GM12878 (cell line): ENCODE measurements around the gene MYO1D. TPM values are rescaled to one million over a fixed set of nuclear protein-coding genes. Genes with fewer than 3 reads are reported as not detected.

Source experiments
- BACH1 ChIP-seq: fragments of 450-650 bp; IDR thresholded peaks from 2 replicates; pipeline ENCODE4 v1.6.1; 2017; ENCODE audit warnings: mild to moderate bottlenecking, borderline replicate concordance
- BRCA1 ChIP-seq: IDR thresholded peaks from 2 replicates; pipeline ENCODE4 v1.6.1; 2011; ENCODE audit warnings: low read depth, low read length, improper control_type of control experiment
- CBFB ChIP-seq: IDR thresholded peaks from 2 replicates; pipeline ENCODE4 v1.6.1; 2016; ENCODE audit warnings: antibody characterized with exemption, low read depth
- DPF2 ChIP-seq: fragments of 450-650 bp; IDR thresholded peaks from 2 replicates; pipeline ENCODE4 v1.6.1; 2017; ENCODE audit warnings: mild to moderate bottlenecking
- ETV6 ChIP-seq, 2 experiments: fragments of 450-650 bp in 1 of 2; IDR thresholded peaks in 1 of 2; conservative IDR thresholded peaks in 1 of 2; 2 replicates each; pipeline ENCODE4 v1.6.1; 2014; ENCODE audit warnings: antibody characterized with exemption in 1 of 2, borderline replicate concordance in 1 of 2, low read depth in 1 of 2, mild to moderate bottlenecking in 1 of 2, moderate library complexity in 1 of 2
- HDAC2 ChIP-seq: fragments of 200-600 bp; sonication (generic); IDR thresholded peaks from 2 replicates; pipeline ENCODE4 v1.6.1; 2017
- MXI1 ChIP-seq: fragments of 150-350 bp; IDR thresholded peaks from 2 replicates; pipeline ENCODE4 v1.6.1; 2011; ENCODE audit warnings: low read depth, mild to moderate bottlenecking, inconsistent platforms, low read length, improper control_type of control experiment
- MYB ChIP-seq: fragments of 150-350 bp; IDR thresholded peaks from 2 replicates; pipeline ENCODE4 v1.6.1; 2014; ENCODE audit warnings: mild to moderate bottlenecking, low read depth, low read length, borderline replicate concordance
- NFIC ChIP-seq: IDR thresholded peaks from 2 replicates; pipeline ENCODE4 v1.6.1; 2012; ENCODE audit warnings: low read depth, mild to moderate bottlenecking, inconsistent platforms, low read length, moderate library complexity
- NFXL1 ChIP-seq: fragments of 450-650 bp; IDR thresholded peaks from 2 replicates; pipeline ENCODE4 v1.6.1; 2017; ENCODE audit warnings: antibody characterized with exemption, mild to moderate bottlenecking, borderline replicate concordance
- NFYA ChIP-seq: IDR thresholded peaks from 2 replicates; pipeline ENCODE4 v1.6.1; 2011; ENCODE audit warnings: low read depth, mild to moderate bottlenecking, low read length, improper control_type of control experiment, borderline replicate concordance
- NR2C1 ChIP-seq: fragments of 450-650 bp; IDR thresholded peaks from 2 replicates; pipeline ENCODE4 v1.6.1; 2017; ENCODE audit warnings: antibody characterized with exemption, mild to moderate bottlenecking, moderate library complexity
- PAX8 ChIP-seq: fragments of 450-650 bp; IDR thresholded peaks from 2 replicates; pipeline ENCODE4 v1.6.1; 2017; ENCODE audit warnings: mild to moderate bottlenecking, moderate library complexity
- POU2F2 ChIP-seq: IDR thresholded peaks from 3 replicates; pipeline ENCODE4 v1.6.1; 2011; ENCODE audit warnings: low read depth, mild to moderate bottlenecking, low read length, borderline replicate concordance
- SMAD5 ChIP-seq: IDR thresholded peaks from 2 replicates; pipeline ENCODE4 v1.6.1; 2016; ENCODE audit warnings: antibody characterized with exemption, low read depth
- SP1 ChIP-seq: IDR thresholded peaks from one replicate; pipeline ENCODE4 v1.6.1; 2011; ENCODE audit warnings: low read depth, low read length
- TAF1 ChIP-seq: IDR thresholded peaks from 2 replicates; pipeline ENCODE4 v1.6.1; 2011; ENCODE audit warnings: mild to moderate bottlenecking, low read depth, low read length, borderline replicate concordance
- YY1 ChIP-seq: IDR thresholded peaks from 2 replicates; pipeline ENCODE4 v1.6.1; 2011; ENCODE audit warnings: low read depth, mild to moderate bottlenecking, low read length
- ZNF207 ChIP-seq: fragments of 450-650 bp; IDR thresholded peaks from 2 replicates; pipeline ENCODE4 v1.6.1; 2014; ENCODE audit warnings: antibody characterized with exemption, mild to moderate bottlenecking, borderline replicate concordance
- ZZZ3 ChIP-seq: IDR thresholded peaks from 2 replicates; pipeline ENCODE4 v1.6.1; 2011; ENCODE audit warnings: low read depth; ENCODE audit not compliant: control insufficient read depth, insufficient read length
- polyA plus RNA-seq, 11 experiments: library from polyadenylated mRNA; depleted of rRNA in 4 of 11; unstranded in 6 of 11; stranded (reverse) in 5 of 11; fragments of >200 nt; fragmentation: Nextera tagmentation in 4 of 11; fragmentation: Illumina TruSeq in 1 of 11; extraction: Ambion mirVana in 4 of 11; extraction: Trizol in 1 of 11; gene quantifications; 1 replicate in 1 of 11; 2 replicates in 10 of 11; pipeline versions ENCODE4 v1.2.1 to v1.2.3, GENCODE V29; 2011 to 2016; ENCODE audit warnings: inconsistent platforms in 2 of 11, missing spikeins in 2 of 11, low read depth in 1 of 11
- total RNA-seq, 4 experiments: library from RNA; depleted of rRNA in 3 of 4; stranded (reverse); fragments of >200 nt in 3 of 4; fragmentation: Illumina TruSeq in 1 of 4; extraction: Trizol in 1 of 4; gene quantifications; 2 replicates each; pipeline versions ENCODE4 v1.2.1 to v1.2.3, GENCODE V29; 2013 to 2021
- TF ChIP-seq, protein P1 (sequence below): fragments of 450-650 bp; IDR thresholded peaks from 2 replicates; pipeline ENCODE4 v1.6.1; 2017; ENCODE audit warnings: mild to moderate bottlenecking, low read depth, inconsistent platforms; ENCODE audit not compliant: poor library complexity, severe bottlenecking
- TF ChIP-seq, protein P2 (sequence below): IDR thresholded peaks from 2 replicates; pipeline ENCODE4 v1.6.1; 2012; ENCODE audit warnings: low read depth, low read length, improper control_type of control experiment
- TF ChIP-seq, protein P3 (sequence below): fragments of 450-650 bp; formaldehyde crosslinking; IDR thresholded peaks from 2 replicates; pipeline ENCODE4 v1.4.0; 2022; ENCODE audit warnings: mild to moderate bottlenecking, moderate library complexity
- TF ChIP-seq, protein P4 (sequence below): fragments of 450-650 bp; IDR thresholded peaks from 2 replicates; pipeline ENCODE4 v1.6.1; 2016; ENCODE audit warnings: mild to moderate bottlenecking

MYO1D gene
- total and polyA plus RNA-seq, 10 of the 15 experiments (the other 5 are each of a cell fraction or from before 2014, with no cell fraction given): 1.8 to 37.7 (median 25.4) TPM

DNA sequence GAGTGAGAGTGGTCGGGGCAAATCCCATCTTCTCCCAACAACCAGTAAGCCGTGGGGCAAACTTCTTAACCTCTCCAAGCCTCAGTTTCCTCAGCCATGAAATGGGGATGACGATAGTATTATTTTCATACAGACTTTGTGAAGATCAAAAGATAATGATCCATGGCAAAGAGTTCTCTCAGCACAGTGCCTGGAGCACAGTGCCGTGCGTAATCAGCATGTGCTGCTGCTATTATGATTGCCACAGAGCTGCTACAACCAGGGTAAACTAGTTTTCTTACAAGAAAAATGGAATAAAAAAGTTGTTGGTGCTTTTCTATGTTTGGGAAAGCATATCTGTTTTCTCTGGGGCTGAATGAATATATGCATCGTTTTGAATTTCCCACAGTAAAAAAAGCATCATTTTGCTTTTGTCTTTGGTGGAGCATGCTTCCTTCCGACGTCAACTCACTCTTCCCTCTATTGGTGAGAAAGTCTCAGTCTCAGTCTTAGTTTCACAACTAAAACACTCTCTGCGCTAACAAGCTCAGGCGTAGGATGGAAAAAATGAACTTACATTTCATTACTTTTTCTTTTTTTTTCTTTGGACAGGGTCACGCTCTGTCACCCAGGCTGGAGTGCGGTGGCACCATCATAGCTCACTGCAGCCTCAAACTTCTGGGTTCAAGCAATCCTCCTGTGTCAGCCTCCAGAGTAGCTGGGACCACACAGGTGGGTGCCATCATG, 352.9 kb downstream of the MYO1D start (continued):
- TF ChIP-seq, protein P1, sequence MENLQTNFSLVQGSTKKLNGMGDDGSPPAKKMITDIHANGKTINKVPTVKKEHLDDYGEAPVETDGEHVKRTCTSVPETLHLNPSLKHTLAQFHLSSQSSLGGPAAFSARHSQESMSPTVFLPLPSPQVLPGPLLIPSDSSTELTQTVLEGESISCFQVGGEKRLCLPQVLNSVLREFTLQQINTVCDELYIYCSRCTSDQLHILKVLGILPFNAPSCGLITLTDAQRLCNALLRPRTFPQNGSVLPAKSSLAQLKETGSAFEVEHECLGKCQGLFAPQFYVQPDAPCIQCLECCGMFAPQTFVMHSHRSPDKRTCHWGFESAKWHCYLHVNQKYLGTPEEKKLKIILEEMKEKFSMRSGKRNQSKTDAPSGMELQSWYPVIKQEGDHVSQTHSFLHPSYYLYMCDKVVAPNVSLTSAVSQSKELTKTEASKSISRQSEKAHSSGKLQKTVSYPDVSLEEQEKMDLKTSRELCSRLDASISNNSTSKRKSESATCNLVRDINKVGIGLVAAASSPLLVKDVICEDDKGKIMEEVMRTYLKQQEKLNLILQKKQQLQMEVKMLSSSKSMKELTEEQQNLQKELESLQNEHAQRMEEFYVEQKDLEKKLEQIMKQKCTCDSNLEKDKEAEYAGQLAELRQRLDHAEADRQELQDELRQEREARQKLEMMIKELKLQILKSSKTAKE: peak; percentile 84
- no peak for TF ChIP-seq SP1
- TF ChIP-seq ZNF207: peak; percentile 55; the same call in 1 of the 2 replicates
- TF ChIP-seq HDAC2: no peak
- TF ChIP-seq YY1: peak; percentile 28; the same call in 1 of the 2 replicates
- TF ChIP-seq ETV6 (conservative IDR thresholded peaks at IDR 0.05 in 1 of 2, IDR thresholded peaks at IDR 0.05 in 1 of 2; ENCODE audit: borderline replicate concordance in 1 of 2, low read depth in 1 of 2): peak in 1 of 2 experiments; percentile 98; a peak in 2 of 4 replicates
- peak; percentile 85 for TF ChIP-seq POU2F2
- TF ChIP-seq MYB: peak; percentile 23; the same call in 1 of the 2 replicates
- no peak for TF ChIP-seq NR2C1
- TF ChIP-seq, protein P2, sequence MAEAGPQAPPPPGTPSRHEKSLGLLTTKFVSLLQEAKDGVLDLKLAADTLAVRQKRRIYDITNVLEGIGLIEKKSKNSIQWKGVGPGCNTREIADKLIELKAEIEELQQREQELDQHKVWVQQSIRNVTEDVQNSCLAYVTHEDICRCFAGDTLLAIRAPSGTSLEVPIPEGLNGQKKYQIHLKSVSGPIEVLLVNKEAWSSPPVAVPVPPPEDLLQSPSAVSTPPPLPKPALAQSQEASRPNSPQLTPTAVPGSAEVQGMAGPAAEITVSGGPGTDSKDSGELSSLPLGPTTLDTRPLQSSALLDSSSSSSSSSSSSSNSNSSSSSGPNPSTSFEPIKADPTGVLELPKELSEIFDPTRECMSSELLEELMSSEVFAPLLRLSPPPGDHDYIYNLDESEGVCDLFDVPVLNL: no peak
- TF ChIP-seq BACH1: peak; percentile 58
- no peak for TF ChIP-seq ZZZ3
- TF ChIP-seq, protein P3, sequence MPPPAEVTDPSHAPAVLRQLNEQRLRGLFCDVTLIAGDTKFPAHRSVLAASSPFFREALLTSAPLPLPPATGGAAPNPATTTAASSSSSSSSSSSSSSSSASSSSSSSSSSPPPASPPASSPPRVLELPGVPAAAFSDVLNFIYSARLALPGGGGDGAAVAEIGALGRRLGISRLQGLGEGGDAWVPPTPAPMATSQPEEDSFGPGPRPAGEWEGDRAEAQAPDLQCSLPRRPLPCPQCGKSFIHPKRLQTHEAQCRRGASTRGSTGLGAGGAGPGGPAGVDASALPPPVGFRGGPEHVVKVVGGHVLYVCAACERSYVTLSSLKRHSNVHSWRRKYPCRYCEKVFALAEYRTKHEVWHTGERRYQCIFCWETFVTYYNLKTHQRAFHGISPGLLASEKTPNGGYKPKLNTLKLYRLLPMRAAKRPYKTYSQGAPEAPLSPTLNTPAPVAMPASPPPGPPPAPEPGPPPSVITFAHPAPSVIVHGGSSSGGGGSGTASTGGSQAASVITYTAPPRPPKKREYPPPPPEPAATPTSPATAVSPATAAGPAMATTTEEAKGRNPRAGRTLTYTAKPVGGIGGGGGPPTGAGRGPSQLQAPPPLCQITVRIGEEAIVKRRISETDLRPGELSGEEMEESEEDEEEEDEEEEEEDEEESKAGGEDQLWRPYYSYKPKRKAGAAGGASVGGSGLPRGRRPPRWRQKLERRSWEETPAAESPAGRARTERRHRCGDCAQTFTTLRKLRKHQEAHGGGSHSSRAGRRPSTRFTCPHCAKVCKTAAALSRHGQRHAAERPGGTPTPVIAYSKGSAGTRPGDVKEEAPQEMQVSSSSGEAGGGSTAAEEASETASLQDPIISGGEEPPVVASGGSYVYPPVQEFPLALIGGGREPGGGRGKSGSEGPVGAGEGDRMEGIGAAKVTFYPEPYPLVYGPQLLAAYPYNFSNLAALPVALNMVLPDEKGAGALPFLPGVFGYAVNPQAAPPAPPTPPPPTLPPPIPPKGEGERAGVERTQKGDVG (CRISPR knock-in tag): no peak
- no peak for TF ChIP-seq NFXL1
- peak; percentile 91 for TF ChIP-seq PAX8
- TF ChIP-seq MXI1: peak; percentile 37; the same call in 1 of the 2 replicates
- TF ChIP-seq NFYA: no peak
- TF ChIP-seq, protein P4, sequence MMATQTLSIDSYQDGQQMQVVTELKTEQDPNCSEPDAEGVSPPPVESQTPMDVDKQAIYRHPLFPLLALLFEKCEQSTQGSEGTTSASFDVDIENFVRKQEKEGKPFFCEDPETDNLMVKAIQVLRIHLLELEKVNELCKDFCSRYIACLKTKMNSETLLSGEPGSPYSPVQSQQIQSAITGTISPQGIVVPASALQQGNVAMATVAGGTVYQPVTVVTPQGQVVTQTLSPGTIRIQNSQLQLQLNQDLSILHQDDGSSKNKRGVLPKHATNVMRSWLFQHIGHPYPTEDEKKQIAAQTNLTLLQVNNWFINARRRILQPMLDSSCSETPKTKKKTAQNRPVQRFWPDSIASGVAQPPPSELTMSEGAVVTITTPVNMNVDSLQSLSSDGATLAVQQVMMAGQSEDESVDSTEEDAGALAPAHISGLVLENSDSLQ: peak; percentile 71
- TF ChIP-seq DPF2: peak; percentile 55; the same call in 1 of the 2 replicates
- TF ChIP-seq TAF1: no peak
- TF ChIP-seq NFIC: peak; percentile 67
- TF ChIP-seq SMAD5: peak; percentile 21
- no peak; the same call in 1 of the 2 replicates for TF ChIP-seq CBFB
- TF ChIP-seq BRCA1: no peak
